ENCODE results near the gene HAPLN3. TPM values are rescaled to one million over a fixed set of nuclear protein-coding genes. Genes with fewer than 3 reads are reported as not detected.

Gene HAPLN3
- total and polyA plus RNA-seq, 10 of the 15 experiments (the other 5 are each of a cell fraction or from before 2014, with no cell fraction given) = 0.20 to 5.0 (median 1.4) TPM; not detected in 1

DNA sequence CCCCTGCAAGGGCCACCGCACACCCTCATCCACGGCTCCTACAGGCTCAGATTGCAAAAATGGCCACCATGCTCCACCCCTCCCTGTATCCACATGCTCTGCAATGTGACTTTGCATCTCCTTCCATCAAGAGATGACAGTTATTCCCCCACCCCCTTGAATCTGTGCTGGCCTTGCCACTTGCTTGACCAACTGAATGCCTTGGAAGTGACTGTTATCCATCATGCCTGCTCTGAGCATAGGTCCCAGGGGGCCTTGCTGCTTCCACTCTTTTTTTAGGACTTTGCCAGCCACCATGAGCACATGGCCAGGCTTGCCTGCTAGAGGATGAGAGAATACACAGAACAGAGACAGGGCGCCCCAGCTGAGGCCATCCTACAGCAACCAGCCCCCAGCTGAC, 13.6 kb downstream of the HAPLN3 start:
- Histone ChIP-seq H3K4me3 (no peak overlapping the region), H3K79me2 (ENCODE audit: control insufficient read depth, insufficient read depth, low read length) (no peaks in the 10 kb centered on the region), H3K36me3 (ENCODE audit: control insufficient read depth in 2 of 2, insufficient read depth in 2 of 2, low read length in 1 of 2) (no peaks in the 10 kb centered on the region), H3K9ac (ENCODE audit: control insufficient read depth, insufficient read depth, low read length) (no peak overlapping the region), H3K4me1 (ENCODE audit: control insufficient read depth, insufficient read depth, low read length) (no peaks in the 10 kb centered on the region), H3K4me2 (ENCODE audit: control insufficient read depth, insufficient read depth) (no peak overlapping the region), H2AFZ (ENCODE audit: control insufficient read depth, low read depth, low read length) (no peak overlapping the region), H3K27ac (ENCODE audit: control insufficient read depth, insufficient read depth) (no peak overlapping the region), H3K27me3 (replicated peaks in 1 of 2; ENCODE audit: control insufficient read depth in 2 of 2, insufficient read depth in 2 of 2, low read length in 1 of 2) (no peaks in the 10 kb centered on the region), H3K9me3 (replicated peaks; ENCODE audit: control insufficient read depth, insufficient read depth, low read length) (no peaks in the 10 kb centered on the region), H4K20me1 (ENCODE audit: control insufficient read depth, insufficient read depth) (no peaks in the 10 kb centered on the region)
- ChIA-PET CTCF (interaction anchor here (1.6 to 2.3 kb wide), 3 partner anchors 12 to 24 kb away, joined by 3 to 12 read pairs (median 8); no protein-coding TSS in a partner anchor), RAD21 (ENCODE audit: unreplicated experiment) (no interaction called here), SMC1A (ENCODE audit: uncharacterized antibody, unreplicated experiment) (no interaction called here), POLR2A (no interaction called here)
- no peak for FAIRE-seq
- no peak for ATAC-seq
- intact Hi-C loops (cut with micrococcal nuclease; ENCODE audit: unreplicated experiment) (no loop called here), in situ Hi-C loops (cut with MboI) (no loop called here)
- BruUV-seq (replicated peaks) = no TSS peak
- TF ChIP-seq KAT2A (conservative IDR thresholded peaks at IDR 0.05; ENCODE audit: control insufficient read depth, low read depth, low read length) (no peak), LARP7 (IDR thresholded peaks at IDR 0.05) (no peak), MYC (IDR thresholded peaks at IDR 0.05; ENCODE audit: insufficient read depth, insufficient read length, insufficient replicate concordance, low read length, severe bottlenecking) (no peak), RAD51 (IDR thresholded peaks at IDR 0.05) (no peak), RFX5 (IDR thresholded peaks at IDR 0.05; ENCODE audit: low read depth, low read length) (no peak), YY1 (IDR thresholded peaks at IDR 0.05; ENCODE audit: low read depth, low read length) (no peak), HDAC2 (IDR thresholded peaks at IDR 0.05) (no peak), ESRRA (IDR thresholded peaks at IDR 0.05; ENCODE audit: low read length) (no peak), CBX3 (IDR thresholded peaks at IDR 0.05; ENCODE audit: borderline replicate concordance, low read depth) (no peak), WRNIP1 (IDR thresholded peaks at IDR 0.05; ENCODE audit: borderline replicate concordance, low read depth, low read length) (no peak), CEBPZ (IDR thresholded peaks at IDR 0.05; ENCODE audit: low read depth, low read length) (no peak), CBX5 (IDR thresholded peaks at IDR 0.05; ENCODE audit: low read depth) (no peak), POLR2A (IDR thresholded peaks at IDR 0.05; ENCODE audit: low read depth, low read length) (no peak), ELK1 (IDR thresholded peaks at IDR 0.05; ENCODE audit: low read depth, low read length) (no peak), ZZZ3 (IDR thresholded peaks at IDR 0.05; ENCODE audit: control insufficient read depth, insufficient read length, low read depth) (no peak), TCF3 (IDR thresholded peaks at IDR 0.05; ENCODE audit: borderline replicate concordance, insufficient read depth, low read depth, low read length) (no peak), NKRF (conservative IDR thresholded peaks at IDR 0.05) (no peak)
- TF ChIP-seq, protein P1, sequence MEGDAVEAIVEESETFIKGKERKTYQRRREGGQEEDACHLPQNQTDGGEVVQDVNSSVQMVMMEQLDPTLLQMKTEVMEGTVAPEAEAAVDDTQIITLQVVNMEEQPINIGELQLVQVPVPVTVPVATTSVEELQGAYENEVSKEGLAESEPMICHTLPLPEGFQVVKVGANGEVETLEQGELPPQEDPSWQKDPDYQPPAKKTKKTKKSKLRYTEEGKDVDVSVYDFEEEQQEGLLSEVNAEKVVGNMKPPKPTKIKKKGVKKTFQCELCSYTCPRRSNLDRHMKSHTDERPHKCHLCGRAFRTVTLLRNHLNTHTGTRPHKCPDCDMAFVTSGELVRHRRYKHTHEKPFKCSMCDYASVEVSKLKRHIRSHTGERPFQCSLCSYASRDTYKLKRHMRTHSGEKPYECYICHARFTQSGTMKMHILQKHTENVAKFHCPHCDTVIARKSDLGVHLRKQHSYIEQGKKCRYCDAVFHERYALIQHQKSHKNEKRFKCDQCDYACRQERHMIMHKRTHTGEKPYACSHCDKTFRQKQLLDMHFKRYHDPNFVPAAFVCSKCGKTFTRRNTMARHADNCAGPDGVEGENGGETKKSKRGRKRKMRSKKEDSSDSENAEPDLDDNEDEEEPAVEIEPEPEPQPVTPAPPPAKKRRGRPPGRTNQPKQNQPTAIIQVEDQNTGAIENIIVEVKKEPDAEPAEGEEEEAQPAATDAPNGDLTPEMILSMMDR (IDR thresholded peaks at IDR 0.05 in 2 of 3, conservative IDR thresholded peaks at IDR 0.05 in 1 of 3; ENCODE audit: control insufficient read depth in 2 of 3, extremely low read depth in 1 of 3, insufficient read depth in 1 of 3, low read depth in 3 of 3, low read length in 3 of 3) = no peak
- no peak for DNase-seq (ENCODE audit: low read depth, low spot score)
- WGBS (ENCODE audit: insufficient coverage, insufficient replicate concordance, low lambda C conversion rate, missing lambda C conversion rate) = 40% methylated on average over 3 of the region's 3 CpGs
